GM20000 (cell line): ENCODE data around the gene CFAP97D1.

Experiments
- DNase-seq: peaks from one replicate; pipeline ENCODE4 v3.0.0; 2012; ENCODE audit warnings: low spot score
- TF ChIP-seq, protein P1 (sequence below): IDR thresholded peaks from 2 replicates; pipeline ENCODE4 v1.5.1; 2012; ENCODE audit warnings: mild to moderate bottlenecking, control low read depth; ENCODE audit errors: extremely low read depth, missing control alignments

The CFAP97D1 gene

DNA sequence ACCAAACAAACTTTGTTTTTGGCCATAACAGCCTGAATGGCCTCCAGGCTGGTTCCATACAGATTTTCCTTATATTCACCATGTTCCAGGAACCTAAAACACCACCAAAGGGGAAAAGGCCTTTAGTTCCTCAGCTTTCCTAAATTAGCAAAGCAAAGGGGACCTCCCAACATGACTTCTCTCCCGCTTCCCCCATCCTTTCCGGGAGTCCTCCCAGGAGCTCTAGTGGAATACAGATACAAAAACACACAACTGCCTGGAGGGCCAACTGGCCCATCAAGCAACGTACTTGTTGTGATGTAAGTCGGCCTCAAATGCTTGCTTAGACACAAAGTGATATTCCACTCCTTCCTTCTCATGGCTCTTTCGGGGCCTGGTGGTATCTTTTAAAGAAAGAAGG lies 30.6 kb downstream of the CFAP97D1 start:
- TF ChIP-seq, protein P1, sequence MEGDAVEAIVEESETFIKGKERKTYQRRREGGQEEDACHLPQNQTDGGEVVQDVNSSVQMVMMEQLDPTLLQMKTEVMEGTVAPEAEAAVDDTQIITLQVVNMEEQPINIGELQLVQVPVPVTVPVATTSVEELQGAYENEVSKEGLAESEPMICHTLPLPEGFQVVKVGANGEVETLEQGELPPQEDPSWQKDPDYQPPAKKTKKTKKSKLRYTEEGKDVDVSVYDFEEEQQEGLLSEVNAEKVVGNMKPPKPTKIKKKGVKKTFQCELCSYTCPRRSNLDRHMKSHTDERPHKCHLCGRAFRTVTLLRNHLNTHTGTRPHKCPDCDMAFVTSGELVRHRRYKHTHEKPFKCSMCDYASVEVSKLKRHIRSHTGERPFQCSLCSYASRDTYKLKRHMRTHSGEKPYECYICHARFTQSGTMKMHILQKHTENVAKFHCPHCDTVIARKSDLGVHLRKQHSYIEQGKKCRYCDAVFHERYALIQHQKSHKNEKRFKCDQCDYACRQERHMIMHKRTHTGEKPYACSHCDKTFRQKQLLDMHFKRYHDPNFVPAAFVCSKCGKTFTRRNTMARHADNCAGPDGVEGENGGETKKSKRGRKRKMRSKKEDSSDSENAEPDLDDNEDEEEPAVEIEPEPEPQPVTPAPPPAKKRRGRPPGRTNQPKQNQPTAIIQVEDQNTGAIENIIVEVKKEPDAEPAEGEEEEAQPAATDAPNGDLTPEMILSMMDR: no peak
- no peak for DNase-seq

DNA sequence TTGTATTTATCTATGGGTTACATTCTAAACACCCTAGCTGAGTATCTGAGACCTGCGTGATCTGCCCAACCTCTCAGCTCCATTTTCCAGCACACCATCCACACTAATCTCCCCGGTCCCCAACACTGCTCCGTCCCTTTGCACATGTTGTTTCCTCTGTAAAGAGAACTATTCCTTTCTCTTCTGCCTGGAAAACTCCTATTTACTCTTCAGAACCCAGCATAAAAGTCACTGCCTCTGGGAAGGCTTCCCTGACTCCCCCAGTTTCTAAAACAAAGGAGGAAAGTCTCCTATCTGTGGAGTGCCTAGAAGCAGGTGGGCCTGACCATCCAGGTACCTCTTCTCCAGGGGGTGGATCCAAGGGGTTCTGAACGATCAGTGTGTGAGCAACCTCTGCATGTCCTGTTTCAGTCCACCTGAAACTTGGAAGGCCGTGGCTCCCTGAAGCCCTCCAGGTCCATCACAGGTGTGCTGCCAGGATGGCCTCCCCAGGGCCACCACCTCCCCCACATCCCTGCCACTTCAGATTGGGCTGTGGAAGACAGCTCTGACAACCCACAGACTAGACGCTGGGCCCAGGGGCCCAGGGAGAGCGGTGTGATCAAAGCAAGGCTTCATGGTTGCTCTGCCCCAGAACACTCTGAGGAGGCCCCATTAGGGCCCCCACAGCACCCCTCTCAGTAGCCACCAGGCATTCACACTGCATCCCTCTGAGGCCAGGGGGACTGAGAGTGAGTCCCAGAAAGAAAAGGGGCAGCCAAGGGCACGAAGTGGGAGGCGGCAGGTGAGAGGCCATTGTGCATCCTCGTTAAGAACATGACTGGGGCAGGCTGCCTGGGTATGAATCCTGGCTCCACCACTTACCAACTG lies 32.4 kb downstream of the CFAP97D1 start:
- TF ChIP-seq, protein P1: no peak
- DNase-seq: no peak

DNA sequence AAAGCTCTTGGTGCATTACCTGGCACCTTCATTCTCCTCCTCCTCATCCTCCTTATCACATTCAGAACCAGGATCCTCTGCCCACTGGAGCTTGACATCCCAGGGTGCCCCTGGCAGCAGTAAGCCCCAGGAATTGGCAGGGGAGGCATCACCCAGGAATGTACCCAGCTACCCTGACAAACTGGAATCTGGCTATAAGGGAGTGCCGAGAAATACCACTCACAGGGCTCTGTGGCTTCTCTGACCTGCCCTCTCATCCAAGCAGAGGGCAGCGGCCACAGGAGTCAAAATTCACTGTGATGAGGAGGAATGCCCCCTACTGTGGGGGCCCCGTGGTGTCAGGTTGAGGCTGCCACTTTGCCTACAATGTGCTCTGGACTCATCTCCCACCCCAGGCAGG lies 33.2 kb downstream of the CFAP97D1 start:
- TF ChIP-seq, protein P1: no peak
- DNase-seq: no peak

DNA sequence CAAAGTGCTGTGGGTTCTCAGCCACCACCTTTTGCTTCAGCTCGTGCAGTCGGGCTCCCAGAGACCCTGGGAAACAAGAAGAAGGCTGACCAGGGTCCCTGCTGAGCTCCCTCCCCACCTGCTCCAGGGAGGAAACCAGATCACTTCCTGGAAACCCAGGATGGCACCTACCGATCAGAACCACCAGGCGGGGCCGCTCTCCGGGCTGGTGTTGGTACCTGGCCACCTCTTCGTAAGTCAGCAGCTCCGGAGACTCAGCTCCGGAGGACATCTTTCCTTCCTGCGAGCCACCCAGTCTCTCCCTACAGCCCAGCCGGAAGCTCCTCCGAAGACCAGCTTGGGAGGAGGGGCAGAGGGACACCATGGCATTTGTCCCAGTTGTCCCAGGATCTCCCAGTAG lies 33.8 kb downstream of the CFAP97D1 start:
- TF ChIP-seq, protein P1: no peak
- no peak for DNase-seq

DNA sequence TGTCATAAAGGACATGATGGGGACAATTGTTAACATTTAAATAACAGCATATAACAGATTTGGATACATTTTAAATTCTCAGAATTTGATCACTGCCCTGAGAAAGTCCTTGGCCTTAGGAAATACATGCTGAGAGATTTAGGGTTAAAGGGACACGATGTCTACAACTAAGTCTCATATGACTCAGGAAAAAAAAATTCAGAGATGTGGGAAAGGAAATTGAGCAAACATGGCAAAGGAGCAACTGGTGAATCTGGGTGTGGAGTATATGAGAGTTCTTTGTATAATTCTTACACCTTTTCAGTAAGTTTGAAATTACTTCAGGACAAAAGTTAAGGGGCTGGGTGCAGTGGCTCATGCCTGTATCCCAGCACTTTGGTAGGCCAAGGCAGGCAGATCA lies 34.5 kb downstream of the CFAP97D1 start:
- TF ChIP-seq, protein P1: no peak
- DNase-seq: no peak

DNA sequence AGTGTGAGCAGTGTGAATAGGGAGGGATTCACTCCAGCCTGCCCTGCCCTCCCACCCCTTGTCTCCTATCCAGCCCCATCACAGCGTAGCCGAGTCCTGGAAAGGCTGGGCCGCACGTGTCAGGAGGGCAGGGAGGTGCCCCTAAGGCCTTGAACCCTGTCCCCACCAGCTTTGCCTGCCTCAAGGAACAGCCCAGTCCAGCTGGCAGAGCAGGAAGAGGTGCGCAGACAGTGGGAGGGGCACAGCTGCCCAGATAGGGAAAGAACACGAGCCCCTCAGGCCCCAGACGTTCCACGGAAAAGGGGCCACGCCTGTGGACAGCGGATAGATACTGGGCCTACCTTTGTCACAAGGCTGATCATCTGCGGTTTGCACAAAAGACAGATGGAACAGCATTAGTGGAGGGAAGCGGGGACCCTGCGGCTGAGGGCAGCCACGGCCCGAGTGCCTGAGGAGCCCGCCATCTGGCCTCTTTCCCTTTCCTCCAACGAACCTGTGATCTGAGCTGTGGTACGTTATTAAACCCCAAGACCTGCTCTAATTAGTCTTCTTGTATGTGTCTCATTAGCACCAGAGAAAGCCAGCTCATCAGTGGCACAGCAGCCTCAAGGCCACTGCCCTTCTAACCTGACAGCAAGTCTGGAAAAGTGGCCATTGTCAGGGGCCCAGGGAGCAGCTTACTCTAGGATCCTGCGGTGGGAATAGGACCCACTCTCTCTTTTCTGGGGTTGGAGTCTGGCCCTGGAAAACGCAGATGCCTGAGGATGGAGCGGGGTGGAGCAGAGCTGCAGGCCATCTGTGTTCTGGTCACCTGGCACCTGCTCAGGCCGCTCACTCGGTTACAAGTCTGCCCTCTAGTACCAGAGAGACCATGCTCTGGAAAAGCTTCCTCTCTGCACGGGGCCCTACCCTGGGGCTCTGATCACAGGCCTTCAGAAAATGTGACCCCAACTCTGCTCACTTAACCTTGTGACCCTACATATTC lies 36.4 kb downstream of the CFAP97D1 start:
- TF ChIP-seq, protein P1: no peak
- no peak for DNase-seq

DNA sequence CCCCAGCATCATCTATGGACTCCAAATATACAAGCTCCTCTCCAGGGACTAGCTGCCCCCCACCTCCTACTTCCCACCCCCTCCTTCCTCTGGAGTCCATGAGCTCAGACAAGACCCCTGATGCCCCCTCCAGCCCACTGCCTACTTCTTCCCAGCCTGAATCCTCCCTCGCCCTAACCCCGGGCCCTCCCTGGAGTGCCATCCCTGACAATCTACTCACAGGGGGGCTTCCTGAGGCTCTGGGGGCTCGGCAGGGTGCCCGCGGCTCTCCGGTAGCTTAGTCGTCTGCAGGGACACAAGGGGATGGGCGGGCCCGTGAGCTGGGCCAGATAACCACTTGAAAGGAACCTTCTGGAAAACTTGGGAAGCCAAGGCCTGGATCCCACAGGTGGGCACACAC lies 37.6 kb downstream of the CFAP97D1 start:
- no peak for DNase-seq
- TF ChIP-seq, protein P1: no peak
